HL-60 (cell line): Measurements from ENCODE around the gene INPP5B.
"Not testable (repeated sequence)": the region's sequence is repeated elsewhere in the genome, so short reads cannot be mapped to it uniquely, and the experiment has no call there.

ENCODE experiments used
- DNase-seq, 2 experiments: peaks; one replicate each; pipeline ENCODE4 v3.0.0-alpha.2; 2010 to 2020; ENCODE audit warnings: low read depth in 1 of 2, low spot score in 1 of 2
- H3K27ac ChIP-seq: fragments of 250-450 bp; sonication (Bioruptor Pico); replicated peaks from 2 replicates; pipeline ENCODE4 v1.5.1; 2020; ENCODE audit warnings: mild to moderate bottlenecking, moderate library complexity
- H3K27me3 ChIP-seq: fragments of 250-450 bp; sonication (Bioruptor Pico); 2 replicates; pipeline ENCODE4 v1.5.1; 2021; ENCODE audit warnings: mild to moderate bottlenecking, moderate library complexity; ENCODE audit not compliant: insufficient read depth, poor library complexity, severe bottlenecking
- H3K4me3 ChIP-seq: replicated peaks from 2 replicates; pipeline ENCODE4 v1.5.1; 2011; ENCODE audit warnings: mild to moderate bottlenecking, control low read depth, low read length; ENCODE audit not compliant: insufficient read depth
- GABPA ChIP-seq: IDR thresholded peaks from 2 replicates; pipeline ENCODE4 v1.6.1; 2012; ENCODE audit warnings: low read depth
- POLR2AphosphoS5 ChIP-seq: IDR thresholded peaks from 2 replicates; pipeline ENCODE4 v1.6.1; 2012; ENCODE audit warnings: low read depth
- SPI1 ChIP-seq: IDR thresholded peaks from 2 replicates; pipeline ENCODE4 v1.6.1; 2012; ENCODE audit warnings: low read depth, mild to moderate bottlenecking, borderline replicate concordance
- TF ChIP-seq, protein P1 (sequence below): IDR thresholded peaks from 2 replicates; pipeline ENCODE4 v1.6.1; 2012; ENCODE audit warnings: low read depth; ENCODE audit not compliant: insufficient replicate concordance
- TF ChIP-seq, protein P2 (sequence below): IDR thresholded peaks from one replicate; pipeline ENCODE4 v1.5.1; 2011; ENCODE audit warnings: low read length, control low read depth, inconsistent platforms; ENCODE audit not compliant: insufficient read depth

The INPP5B gene

DNA sequence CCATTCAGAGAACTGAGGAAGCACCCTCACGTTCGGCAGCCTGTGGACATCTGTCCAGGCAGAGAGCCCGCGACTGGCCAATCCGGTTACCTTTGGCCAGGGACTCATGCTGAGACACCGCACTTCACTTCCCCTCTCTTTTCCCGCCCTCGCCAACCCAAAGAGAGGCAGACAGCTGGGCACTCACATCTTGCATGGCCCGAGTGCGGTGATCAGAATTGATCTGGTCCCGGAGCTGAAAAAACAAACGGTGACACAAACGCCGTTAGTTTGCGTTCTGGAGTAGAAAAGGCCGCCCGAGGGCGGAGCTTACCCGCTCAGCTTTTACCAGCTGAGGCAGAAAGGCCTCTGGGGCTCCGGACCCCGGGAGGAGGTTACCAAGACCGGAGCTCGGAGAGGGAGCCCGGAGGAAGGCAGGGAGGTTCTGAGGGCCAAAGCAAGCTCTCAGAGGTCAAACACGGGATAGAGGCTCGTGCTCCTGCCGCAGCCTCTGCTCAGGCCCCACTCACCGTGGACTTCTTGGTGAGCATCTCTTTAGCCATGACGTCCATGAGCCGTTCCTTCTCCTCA lies 42.6 kb upstream of the INPP5B start:
- Histone ChIP-seq H3K4me3 (peak overlapping the region; percentile 84), H3K27ac (peak overlapping the region; percentile 82), H3K27me3 (no peaks in the 10 kb centered on the region)
- DNase-seq = peak in 1 of 2 experiments; percentile 77
- peak; percentile 81 for TF ChIP-seq SPI1
- no peak for TF ChIP-seq POLR2AphosphoS5

DNA sequence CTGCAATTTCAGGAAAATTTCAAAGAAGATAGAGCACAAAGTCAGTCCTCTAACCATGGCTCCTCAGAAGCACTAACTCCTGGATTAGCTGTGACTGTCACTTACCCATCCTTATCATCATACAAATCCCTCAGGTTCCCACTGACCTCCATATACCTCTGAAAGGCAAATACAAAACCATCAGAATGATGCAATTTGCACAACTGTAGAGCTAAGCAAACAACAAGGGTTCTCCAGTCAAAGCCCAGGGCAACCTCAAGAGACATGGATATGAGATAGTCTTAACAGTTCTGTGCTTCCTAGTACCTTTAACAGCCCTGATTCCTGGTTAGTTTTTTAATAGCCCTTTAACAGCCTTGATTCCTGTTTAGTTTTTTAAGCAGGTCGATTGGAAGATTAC lies 40.8 kb upstream of the INPP5B start:
- H3K27ac ChIP-seq = no peak overlapping the region; the same call in 1 of the 2 replicates
- TF ChIP-seq, protein P1, sequence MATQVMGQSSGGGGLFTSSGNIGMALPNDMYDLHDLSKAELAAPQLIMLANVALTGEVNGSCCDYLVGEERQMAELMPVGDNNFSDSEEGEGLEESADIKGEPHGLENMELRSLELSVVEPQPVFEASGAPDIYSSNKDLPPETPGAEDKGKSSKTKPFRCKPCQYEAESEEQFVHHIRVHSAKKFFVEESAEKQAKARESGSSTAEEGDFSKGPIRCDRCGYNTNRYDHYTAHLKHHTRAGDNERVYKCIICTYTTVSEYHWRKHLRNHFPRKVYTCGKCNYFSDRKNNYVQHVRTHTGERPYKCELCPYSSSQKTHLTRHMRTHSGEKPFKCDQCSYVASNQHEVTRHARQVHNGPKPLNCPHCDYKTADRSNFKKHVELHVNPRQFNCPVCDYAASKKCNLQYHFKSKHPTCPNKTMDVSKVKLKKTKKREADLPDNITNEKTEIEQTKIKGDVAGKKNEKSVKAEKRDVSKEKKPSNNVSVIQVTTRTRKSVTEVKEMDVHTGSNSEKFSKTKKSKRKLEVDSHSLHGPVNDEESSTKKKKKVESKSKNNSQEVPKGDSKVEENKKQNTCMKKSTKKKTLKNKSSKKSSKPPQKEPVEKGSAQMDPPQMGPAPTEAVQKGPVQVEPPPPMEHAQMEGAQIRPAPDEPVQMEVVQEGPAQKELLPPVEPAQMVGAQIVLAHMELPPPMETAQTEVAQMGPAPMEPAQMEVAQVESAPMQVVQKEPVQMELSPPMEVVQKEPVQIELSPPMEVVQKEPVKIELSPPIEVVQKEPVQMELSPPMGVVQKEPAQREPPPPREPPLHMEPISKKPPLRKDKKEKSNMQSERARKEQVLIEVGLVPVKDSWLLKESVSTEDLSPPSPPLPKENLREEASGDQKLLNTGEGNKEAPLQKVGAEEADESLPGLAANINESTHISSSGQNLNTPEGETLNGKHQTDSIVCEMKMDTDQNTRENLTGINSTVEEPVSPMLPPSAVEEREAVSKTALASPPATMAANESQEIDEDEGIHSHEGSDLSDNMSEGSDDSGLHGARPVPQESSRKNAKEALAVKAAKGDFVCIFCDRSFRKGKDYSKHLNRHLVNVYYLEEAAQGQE = no peak
- TF ChIP-seq, protein P2, sequence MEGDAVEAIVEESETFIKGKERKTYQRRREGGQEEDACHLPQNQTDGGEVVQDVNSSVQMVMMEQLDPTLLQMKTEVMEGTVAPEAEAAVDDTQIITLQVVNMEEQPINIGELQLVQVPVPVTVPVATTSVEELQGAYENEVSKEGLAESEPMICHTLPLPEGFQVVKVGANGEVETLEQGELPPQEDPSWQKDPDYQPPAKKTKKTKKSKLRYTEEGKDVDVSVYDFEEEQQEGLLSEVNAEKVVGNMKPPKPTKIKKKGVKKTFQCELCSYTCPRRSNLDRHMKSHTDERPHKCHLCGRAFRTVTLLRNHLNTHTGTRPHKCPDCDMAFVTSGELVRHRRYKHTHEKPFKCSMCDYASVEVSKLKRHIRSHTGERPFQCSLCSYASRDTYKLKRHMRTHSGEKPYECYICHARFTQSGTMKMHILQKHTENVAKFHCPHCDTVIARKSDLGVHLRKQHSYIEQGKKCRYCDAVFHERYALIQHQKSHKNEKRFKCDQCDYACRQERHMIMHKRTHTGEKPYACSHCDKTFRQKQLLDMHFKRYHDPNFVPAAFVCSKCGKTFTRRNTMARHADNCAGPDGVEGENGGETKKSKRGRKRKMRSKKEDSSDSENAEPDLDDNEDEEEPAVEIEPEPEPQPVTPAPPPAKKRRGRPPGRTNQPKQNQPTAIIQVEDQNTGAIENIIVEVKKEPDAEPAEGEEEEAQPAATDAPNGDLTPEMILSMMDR = no peak
- TF ChIP-seq SPI1 (no peak), POLR2AphosphoS5 (no peak), GABPA (no peak)
- no peak for DNase-seq
- H3K4me3 ChIP-seq = no peak overlapping the region
- H3K27me3 ChIP-seq = no peaks in the 10 kb centered on the region

DNA sequence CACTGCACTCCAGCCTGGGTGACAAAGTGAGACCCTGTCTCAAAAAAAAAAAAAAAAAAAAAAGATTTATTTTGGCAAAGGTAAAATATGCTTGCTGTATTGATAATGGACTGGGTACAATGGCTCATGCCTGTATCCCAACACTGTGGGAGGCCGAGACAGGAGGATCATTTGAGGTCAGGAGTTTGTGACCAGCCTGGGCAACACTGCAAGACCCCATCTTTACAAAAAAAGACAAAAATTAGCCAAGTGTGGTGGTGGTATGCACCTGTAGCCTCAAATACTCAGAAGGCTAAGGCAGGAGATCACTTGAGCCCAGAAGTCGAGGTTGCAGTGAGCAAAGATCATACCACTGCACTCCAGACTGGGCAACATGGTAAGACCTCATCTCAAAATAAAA lies 36.7 kb upstream of the INPP5B start:
- H3K4me3 ChIP-seq = no peak overlapping the region
- DNase-seq = no peak
- H3K27me3 ChIP-seq = no peaks in the 10 kb centered on the region
- TF ChIP-seq GABPA (no peak), SPI1 (no peak), POLR2AphosphoS5 (no peak)
- TF ChIP-seq, protein P1 = no peak
- TF ChIP-seq, protein P2 = no peak
- no peak overlapping the region for H3K27ac ChIP-seq

GRCh38 chr1:37978541-37978940 lies 31.7 kb upstream of the INPP5B start:
- TF ChIP-seq GABPA (no peak), POLR2AphosphoS5 (no peak), SPI1 (no peak)
- TF ChIP-seq, protein P2 = no peak
- Histone ChIP-seq H3K4me3 (no peak overlapping the region), H3K27ac (no peak overlapping the region), H3K27me3 (no peaks in the 10 kb centered on the region)
- DNase-seq = no peak

- peak in 1 of 2 experiments; percentile 34 for DNase-seq
- not testable (repeated sequence) for H3K27ac ChIP-seq, H3K4me3 ChIP-seq, H3K27me3 ChIP-seq
Observed at GRCh38 chr1:37975083-37975482, 28.2 kb upstream of the INPP5B start.
